DOHH2 (cell line): ENCODE results near the gene CATSPERZ.

Source experiments
- H3F3A ChIP-seq: fragments of 200-600 bp; sonication (generic), shearing (Covaris generic); 2 replicates; pipeline ENCODE4 v1.6.0; 2016; ENCODE audit warnings: antibody characterized with exemption, mild to moderate bottlenecking; ENCODE audit not compliant: control insufficient read depth, insufficient read depth
- H3K27ac ChIP-seq: fragments of 200-600 bp; sonication (generic); 2 replicates; pipeline ENCODE4 v1.5.1; 2014; ENCODE audit warnings: low read depth, mild to moderate bottlenecking, low read length, moderate library complexity
- H3K27me3 ChIP-seq: fragments of 200-600 bp; sonication (generic); 2 replicates; pipeline ENCODE4 v1.6.1; 2014; ENCODE audit warnings: mild to moderate bottlenecking, low read length, mixed read lengths; ENCODE audit not compliant: control insufficient read depth
- H3K36me3 ChIP-seq: fragments of 200-600 bp; sonication (generic); 2 replicates; pipeline ENCODE4 v1.6.1; 2014; ENCODE audit warnings: mild to moderate bottlenecking, low read length, moderate library complexity, mixed read lengths; ENCODE audit not compliant: control insufficient read depth
- H3K4me1 ChIP-seq: fragments of 200-600 bp; sonication (generic); 2 replicates; pipeline ENCODE4 v1.6.1; 2014; ENCODE audit warnings: mild to moderate bottlenecking, low read length, mixed read lengths; ENCODE audit not compliant: control insufficient read depth
- H3K4me2 ChIP-seq: fragments of 200-600 bp; sonication (generic); 2 replicates; pipeline ENCODE4 v1.6.0; 2014; ENCODE audit warnings: mild to moderate bottlenecking, low read length, moderate library complexity
- H3K4me3 ChIP-seq: fragments of 200-600 bp; sonication (generic); 2 replicates; pipeline ENCODE4 v1.5.1; 2014; ENCODE audit warnings: mild to moderate bottlenecking, low read length, mixed read lengths
- H3K79me2 ChIP-seq: fragments of 200-600 bp; sonication (generic); 2 replicates; pipeline ENCODE4 v1.6.1; 2014; ENCODE audit warnings: mild to moderate bottlenecking, low read length, mixed read lengths; ENCODE audit not compliant: control insufficient read depth
- H3K9me2 ChIP-seq: fragments of 200-600 bp; sonication (generic); replicated peaks from 2 replicates; pipeline ENCODE4 v1.6.1; 2014; ENCODE audit warnings: mild to moderate bottlenecking, low read length, mixed read lengths; ENCODE audit not compliant: control insufficient read depth
- H3K9me3 ChIP-seq: fragments of 200-600 bp; sonication (generic); 2 replicates; pipeline ENCODE4 v1.6.1; 2014; ENCODE audit warnings: antibody characterized with exemption, low read length, mixed read lengths; ENCODE audit not compliant: control insufficient read depth, insufficient read depth
- H4K20me1 ChIP-seq: fragments of 200-600 bp; sonication (generic); 2 replicates; pipeline ENCODE4 v1.6.0; 2014; ENCODE audit warnings: low read depth, mild to moderate bottlenecking, antibody characterized with exemption, low read length, moderate library complexity; ENCODE audit not compliant: control insufficient read depth, insufficient read depth
- EZH2phosphoT487 ChIP-seq: fragments of 200-600 bp; sonication (generic); IDR thresholded peaks from 2 replicates; pipeline ENCODE4 v1.6.1; 2017; ENCODE audit warnings: borderline replicate concordance, mild to moderate bottlenecking, antibody characterized with exemption, low read length, moderate library complexity, mixed read lengths
- TF ChIP-seq, protein P1 (sequence below): fragments of 200-600 bp; sonication (generic); IDR thresholded peaks from one replicate; pipeline ENCODE4 v1.5.1; 2014; ENCODE audit warnings: antibody characterized with exemption, mild to moderate bottlenecking, low read depth, low read length; ENCODE audit not compliant: poor library complexity, severe bottlenecking

Gene CATSPERZ

DNA sequence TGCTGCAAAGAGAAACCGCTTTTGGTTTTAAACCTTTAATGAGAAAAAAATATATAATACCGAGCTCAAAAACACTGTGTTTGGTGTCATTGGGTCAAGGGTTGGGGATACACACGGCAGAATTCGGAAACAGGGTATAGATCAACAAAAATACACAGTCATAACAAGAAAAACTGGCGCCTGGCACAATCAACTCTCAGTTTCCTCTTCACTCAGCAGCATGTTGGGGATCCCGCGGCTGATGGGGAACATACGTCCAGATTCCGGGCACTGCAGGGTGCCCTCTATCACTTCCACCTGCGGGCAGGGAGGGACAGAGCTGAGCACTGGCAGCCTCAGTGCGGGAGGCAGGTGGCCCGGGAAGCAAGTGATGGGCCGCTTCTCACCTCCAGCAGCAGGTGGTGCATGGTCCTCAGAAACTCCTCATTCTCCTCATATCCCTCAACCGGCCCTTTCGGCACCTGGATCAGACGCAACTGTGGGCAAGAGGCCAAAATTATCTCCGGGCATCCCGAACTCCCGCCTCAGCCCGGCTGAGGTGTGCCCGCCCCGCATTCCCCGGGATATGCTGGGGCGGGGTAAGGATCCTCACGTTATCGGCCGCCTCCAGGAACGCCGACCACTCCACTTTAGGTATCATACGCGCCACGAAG is 16.6 kb downstream of the CATSPERZ start:
- no peaks in the 10 kb centered on the region for H3K9me3 ChIP-seq
- H3K36me3 ChIP-seq: peaks cover 64% of the 10 kb centered on the region

GRCh38 chr11:64317325-64317960 is 17.3 kb downstream of the CATSPERZ start, which contains the start of gene TRMT112:
TSS of gene TRMT112 (minus strand) at chr11:64317559. CDS start at chr11:64317526, 33 bp downstream.
- H3K27me3 ChIP-seq: no peaks in the 10 kb centered on the region
- peak within 1 kb of the TSS; percentile 93 for H3K27ac ChIP-seq

More for the DNA sequence above, 16.6 kb downstream of the CATSPERZ start:
- no peaks in the 10 kb centered on the region for H4K20me1 ChIP-seq
- peaks cover 49% of the 10 kb centered on the region for H3K79me2 ChIP-seq
- no peaks in the 10 kb centered on the region for H3K27me3 ChIP-seq
- peak overlapping the region; percentile 93 for H3K27ac ChIP-seq
- peaks cover 28% of the 10 kb centered on the region for H3K4me1 ChIP-seq
- peak overlapping the region; percentile 79 for H3K4me2 ChIP-seq
- H3K9me2 ChIP-seq: no peaks in the 10 kb centered on the region
- no peak for TF ChIP-seq EZH2phosphoT487
- TF ChIP-seq, protein P1, sequence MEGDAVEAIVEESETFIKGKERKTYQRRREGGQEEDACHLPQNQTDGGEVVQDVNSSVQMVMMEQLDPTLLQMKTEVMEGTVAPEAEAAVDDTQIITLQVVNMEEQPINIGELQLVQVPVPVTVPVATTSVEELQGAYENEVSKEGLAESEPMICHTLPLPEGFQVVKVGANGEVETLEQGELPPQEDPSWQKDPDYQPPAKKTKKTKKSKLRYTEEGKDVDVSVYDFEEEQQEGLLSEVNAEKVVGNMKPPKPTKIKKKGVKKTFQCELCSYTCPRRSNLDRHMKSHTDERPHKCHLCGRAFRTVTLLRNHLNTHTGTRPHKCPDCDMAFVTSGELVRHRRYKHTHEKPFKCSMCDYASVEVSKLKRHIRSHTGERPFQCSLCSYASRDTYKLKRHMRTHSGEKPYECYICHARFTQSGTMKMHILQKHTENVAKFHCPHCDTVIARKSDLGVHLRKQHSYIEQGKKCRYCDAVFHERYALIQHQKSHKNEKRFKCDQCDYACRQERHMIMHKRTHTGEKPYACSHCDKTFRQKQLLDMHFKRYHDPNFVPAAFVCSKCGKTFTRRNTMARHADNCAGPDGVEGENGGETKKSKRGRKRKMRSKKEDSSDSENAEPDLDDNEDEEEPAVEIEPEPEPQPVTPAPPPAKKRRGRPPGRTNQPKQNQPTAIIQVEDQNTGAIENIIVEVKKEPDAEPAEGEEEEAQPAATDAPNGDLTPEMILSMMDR: peak; percentile 38
- H3F3A ChIP-seq: peaks cover 19% of the 10 kb centered on the region
- H3K4me3 ChIP-seq: peak overlapping the region; percentile 91

DNA sequence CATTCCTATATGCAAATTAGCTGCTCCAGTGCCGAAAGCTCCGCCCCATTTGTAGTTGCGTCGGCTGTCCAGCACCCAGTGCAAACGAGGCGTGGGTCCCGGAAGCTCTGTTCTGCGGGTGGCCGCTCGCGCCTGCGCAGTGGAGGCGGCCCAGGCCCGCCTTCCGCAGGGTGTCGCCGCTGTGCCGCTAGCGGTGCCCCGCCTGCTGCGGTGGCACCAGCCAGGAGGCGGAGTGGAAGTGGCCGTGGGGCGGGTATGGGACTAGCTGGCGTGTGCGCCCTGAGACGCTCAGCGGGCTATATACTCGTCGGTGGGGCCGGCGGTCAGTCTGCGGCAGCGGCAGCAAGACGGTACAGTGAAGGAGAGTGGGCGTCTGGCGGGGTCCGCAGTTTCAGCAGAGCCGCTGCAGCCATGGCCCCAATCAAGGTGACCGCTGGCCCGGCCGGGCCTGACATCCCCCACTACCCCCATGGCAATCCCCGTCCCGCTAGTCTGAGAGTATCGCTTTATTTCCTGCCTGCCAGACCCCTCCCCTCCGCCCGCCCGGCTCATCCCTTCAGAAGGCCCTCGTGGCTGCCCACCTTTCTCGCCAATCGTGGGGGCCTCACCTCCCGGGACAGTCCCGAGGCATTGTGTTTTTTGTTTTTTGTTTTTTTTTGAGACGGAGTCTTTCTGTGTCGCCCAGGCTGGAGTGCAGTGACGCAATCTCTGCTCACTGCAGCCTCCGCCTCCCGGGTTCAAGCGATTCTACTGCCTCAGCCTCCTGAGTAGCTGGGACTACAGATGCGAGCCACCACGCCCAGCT is 18.0 kb downstream of the CATSPERZ start, which contains the start of gene PRDX5:
TSS of gene PRDX5 (plus strand) at position 161 of the 805 bp plus-strand sequence. CDS start at position 256, 95 bp downstream.
- Histone ChIP-seq H3K4me1 (peaks cover 28% of the 10 kb centered on the region), H4K20me1 (no peaks in the 10 kb centered on the region), H3K4me3 (peak within 1 kb of the TSS; percentile 91), H3K4me2 (peak within 1 kb of the TSS; percentile 79), H3K27ac (peak within 1 kb of the TSS; percentile 93), H3F3A (peaks cover 16% of the 10 kb centered on the region), H3K36me3 (peaks cover 66% of the 10 kb centered on the region), H3K79me2 (peaks cover 41% of the 10 kb centered on the region), H3K9me3 (no peaks in the 10 kb centered on the region), H3K9me2 (no peaks in the 10 kb centered on the region), H3K27me3 (no peaks in the 10 kb centered on the region)
- TF ChIP-seq, protein P1: peak; percentile 51
- TF ChIP-seq EZH2phosphoT487: no peak

More at GRCh38 chr11:64317325-64317960, 17.3 kb downstream of the CATSPERZ start, which contains the start of gene TRMT112:
- peak within 1 kb of the TSS; percentile 91 for H3K4me3 ChIP-seq
- peaks cover 28% of the 10 kb centered on the region for H3K4me1 ChIP-seq
- peaks cover 67% of the 10 kb centered on the region for H3K36me3 ChIP-seq
- H3K9me3 ChIP-seq: no peaks in the 10 kb centered on the region
- peaks cover 19% of the 10 kb centered on the region for H3F3A ChIP-seq
- no peaks in the 10 kb centered on the region for H3K9me2 ChIP-seq
- H4K20me1 ChIP-seq: no peaks in the 10 kb centered on the region
- no peak for TF ChIP-seq EZH2phosphoT487
- TF ChIP-seq, protein P1: no peak
- peak within 1 kb of the TSS; percentile 79 for H3K4me2 ChIP-seq
- H3K79me2 ChIP-seq: peaks cover 48% of the 10 kb centered on the region
